Activated naive CD4-positive, alpha-beta T cell treated with anti-CD3 and anti-CD28 coated beads, Interleukin-2, amount 50 U/mL, for 16 hours (primary cell): ENCODE measurements around the gene ABCA1.

ENCODE experiments used
- DNase-seq: peaks from one replicate; pipeline ENCODE4 v3.0.0-alpha.2; 2020

Gene ABCA1

GRCh38 chr9:104836767-104837166 is 91.2 kb downstream of the ABCA1 start:
- no peak for DNase-seq

GRCh38 chr9:104836235-104836634 is 91.7 kb downstream of the ABCA1 start:
- DNase-seq: no peak

GRCh38 chr9:104835161-104835560 is 92.8 kb downstream of the ABCA1 start:
- no peak for DNase-seq

- no peak for DNase-seq
These were observed 94.3 kb downstream of the ABCA1 start for GRCh38 chr9:104833696-104834095.

GRCh38 chr9:104831681-104832080 is 96.3 kb downstream of the ABCA1 start:
- DNase-seq: no peak

GRCh38 chr9:104826911-104827310 is 101.0 kb downstream of the ABCA1 start:
- no peak for DNase-seq

GRCh38 chr9:104826079-104826775 is 101.7 kb downstream of the ABCA1 start:
- no peak for DNase-seq

GRCh38 chr9:104820336-104820735 is 107.6 kb downstream of the ABCA1 start:
- DNase-seq: no peak

- no peak for DNase-seq
These were observed 108.9 kb downstream of the ABCA1 start for GRCh38 chr9:104819033-104819432.

- DNase-seq: no peak
These were observed 110.5 kb downstream of the ABCA1 start for GRCh38 chr9:104817437-104817836.

- no peak for DNase-seq
These were observed 111.9 kb downstream of the ABCA1 start for GRCh38 chr9:104815851-104816565.

GRCh38 chr9:104810421-104811339 is 117.3 kb downstream of the ABCA1 start:
- DNase-seq: no peak

- no peak for DNase-seq
These were observed 119.8 kb downstream of the ABCA1 start for GRCh38 chr9:104808035-104808614.

- DNase-seq: no peak
These were observed 122.5 kb downstream of the ABCA1 start for GRCh38 chr9:104805441-104805840.

- no peak for DNase-seq
These were observed 125.0 kb downstream of the ABCA1 start for GRCh38 chr9:104802906-104803305.

GRCh38 chr9:104802110-104802509 is 125.8 kb downstream of the ABCA1 start:
- no peak for DNase-seq

- no peak for DNase-seq
These were observed 127.7 kb downstream of the ABCA1 start for GRCh38 chr9:104800068-104800785.

- no peak for DNase-seq
These were observed 129.6 kb downstream of the ABCA1 start for GRCh38 chr9:104798209-104798995.

- DNase-seq: no peak
These were observed 132.1 kb downstream of the ABCA1 start for GRCh38 chr9:104795857-104796256.

GRCh38 chr9:104795082-104795481 is 132.9 kb downstream of the ABCA1 start:
- DNase-seq: no peak

GRCh38 chr9:104794070-104794469 is 133.9 kb downstream of the ABCA1 start:
- DNase-seq: peak; percentile 14

- DNase-seq: no peak
These were observed 139.7 kb downstream of the ABCA1 start for GRCh38 chr9:104788251-104788650.
